ENCODE data around the gene CENPQ.

DNA sequence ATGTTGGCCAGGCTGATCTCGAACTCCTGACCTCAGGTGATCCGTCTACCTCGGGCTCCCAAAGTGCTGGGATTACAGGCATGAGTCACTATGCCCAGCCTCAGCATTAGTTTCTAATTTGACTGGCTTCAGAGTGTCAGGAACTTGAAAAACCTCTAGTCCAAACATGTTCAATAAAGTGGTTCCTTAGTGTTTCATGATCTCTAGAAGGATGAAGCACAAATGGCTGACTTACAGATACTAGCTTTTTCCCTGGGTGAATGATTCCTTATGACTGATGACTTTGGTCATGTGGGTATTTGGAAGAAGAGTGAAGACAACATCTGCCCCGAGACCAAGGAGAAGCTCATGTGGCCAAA is 53.0 kb downstream of the CENPQ start:
- no peak for TF ChIP-seq POLR2A (IDR thresholded peaks at IDR 0.05; ENCODE audit: low read length)
- TF ChIP-seq GATA1 (IDR thresholded peaks at IDR 0.05; ENCODE audit: low read depth, low read length) = no peak
